ENCODE data around the gene ADAP1. TPM values are rescaled to one million over a fixed set of nuclear protein-coding genes. Genes with fewer than 3 reads are reported as not detected.

Gene ADAP1
- total RNA-seq, 4 donors from 2014 or later, result 44.8 to 106 (median 60.1) TPM

GRCh38 chr7:901388-902154 lies 52.9 kb downstream of the ADAP1 start:
- no peaks in the 10 kb centered on the region for H3K9me3 ChIP-seq
- TF ChIP-seq EP300 (IDR thresholded peaks at IDR 0.05) (no peak), POLR2AphosphoS5 (IDR thresholded peaks at IDR 0.05) (no peak)
- H3K4me3 ChIP-seq, result no peak overlapping the region
- no peaks in the 10 kb centered on the region for H3K27me3 ChIP-seq
- H3K36me3 ChIP-seq, result peaks cover 0 to 59% of the 10 kb centered on the region in 2 donors
- WGBS, 2 donors (ENCODE audit: low coverage in 1 of 2), result 0% methylated on average over 1 of the region's 24 CpGs; no CpG with 5 or more reads in 1 of the 2 donors
- peak overlapping the region in 3 of 4 donors; percentile 38 to 67 (median 54) for H3K27ac ChIP-seq
- H3K4me1 ChIP-seq, result peaks cover 0 to 35% (median 12%) of the 10 kb centered on the region in 3 donors
- ATAC-seq, result peak; percentile 74

- Histone ChIP-seq H3K27me3 (no peaks in the 10 kb centered on the region), H3K27ac (peak overlapping the region in 3 of 4 donors; percentile 38 to 67 (median 54)), H3K36me3 (peaks cover 0 to 64% of the 10 kb centered on the region in 2 donors), H3K9me3 (no peaks in the 10 kb centered on the region), H3K4me1 (peaks cover 0 to 35% (median 12%) of the 10 kb centered on the region in 3 donors), H3K4me3 (no peak overlapping the region)
- TF ChIP-seq POLR2A (IDR thresholded peaks at IDR 0.05), result no peak
- WGBS, 2 donors (ENCODE audit: low coverage in 1 of 2), result 80% methylated on average over 1 of the region's 8 CpGs; no CpG with 5 or more reads in 1 of the 2 donors
- ATAC-seq, result no peak
These were observed 53.5 kb downstream of the ADAP1 start for GRCh38 chr7:901041-901387.

DNA sequence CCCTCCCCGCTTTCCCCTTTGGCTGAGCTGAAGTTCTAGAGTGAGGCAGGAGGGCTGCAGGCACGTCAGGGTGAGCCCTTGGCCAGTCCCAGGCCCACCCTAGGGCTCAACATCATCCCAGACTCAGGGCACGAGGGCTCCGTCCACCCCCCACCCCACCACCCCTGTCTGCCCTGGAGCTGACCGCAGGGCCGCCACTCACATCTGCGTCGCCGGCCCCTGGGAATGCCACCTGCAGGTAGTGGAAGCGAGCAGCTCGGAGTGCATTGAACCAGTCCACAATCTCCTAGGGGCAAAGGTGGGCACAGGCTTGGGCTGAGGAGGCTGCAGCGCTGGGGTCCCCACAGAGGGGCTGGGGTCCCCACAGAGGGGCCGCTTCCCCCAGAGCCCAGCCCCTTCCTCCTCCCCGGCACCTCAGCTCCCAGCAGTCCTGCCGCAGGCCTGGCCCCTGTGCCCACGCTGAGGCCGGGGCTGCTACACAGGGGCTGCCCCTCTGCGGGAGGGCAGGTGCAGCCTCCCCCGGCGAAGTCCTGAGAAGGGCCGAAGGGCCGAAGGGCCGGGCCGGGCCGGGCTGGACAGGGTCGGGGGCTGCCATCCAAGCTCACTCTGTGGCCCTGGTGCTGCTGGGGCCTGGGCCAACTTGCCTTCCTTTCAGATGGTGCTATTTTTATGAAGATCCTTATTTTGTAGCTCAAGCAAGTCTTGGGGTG lies 54.0 kb downstream of the ADAP1 start:
- WGBS, 2 donors (ENCODE audit: low coverage in 1 of 2), result no CpG with 5 or more reads among the region's 26 CpGs
- Histone ChIP-seq H3K4me3 (no peak overlapping the region), H3K9me3 (no peaks in the 10 kb centered on the region), H3K27me3 (no peaks in the 10 kb centered on the region), H3K4me1 (peaks cover 0 to 35% (median 12%) of the 10 kb centered on the region in 3 donors), H3K36me3 (peaks cover 0 to 70% of the 10 kb centered on the region in 2 donors), H3K27ac (peak overlapping the region in 3 of 4 donors; percentile 38 to 67 (median 54))
- no peak for ATAC-seq
- TF ChIP-seq EP300 (IDR thresholded peaks at IDR 0.05) (no peak), POLR2AphosphoS5 (IDR thresholded peaks at IDR 0.05) (no peak), POLR2A (IDR thresholded peaks at IDR 0.05) (no peak)
- TF ChIP-seq, protein P1, sequence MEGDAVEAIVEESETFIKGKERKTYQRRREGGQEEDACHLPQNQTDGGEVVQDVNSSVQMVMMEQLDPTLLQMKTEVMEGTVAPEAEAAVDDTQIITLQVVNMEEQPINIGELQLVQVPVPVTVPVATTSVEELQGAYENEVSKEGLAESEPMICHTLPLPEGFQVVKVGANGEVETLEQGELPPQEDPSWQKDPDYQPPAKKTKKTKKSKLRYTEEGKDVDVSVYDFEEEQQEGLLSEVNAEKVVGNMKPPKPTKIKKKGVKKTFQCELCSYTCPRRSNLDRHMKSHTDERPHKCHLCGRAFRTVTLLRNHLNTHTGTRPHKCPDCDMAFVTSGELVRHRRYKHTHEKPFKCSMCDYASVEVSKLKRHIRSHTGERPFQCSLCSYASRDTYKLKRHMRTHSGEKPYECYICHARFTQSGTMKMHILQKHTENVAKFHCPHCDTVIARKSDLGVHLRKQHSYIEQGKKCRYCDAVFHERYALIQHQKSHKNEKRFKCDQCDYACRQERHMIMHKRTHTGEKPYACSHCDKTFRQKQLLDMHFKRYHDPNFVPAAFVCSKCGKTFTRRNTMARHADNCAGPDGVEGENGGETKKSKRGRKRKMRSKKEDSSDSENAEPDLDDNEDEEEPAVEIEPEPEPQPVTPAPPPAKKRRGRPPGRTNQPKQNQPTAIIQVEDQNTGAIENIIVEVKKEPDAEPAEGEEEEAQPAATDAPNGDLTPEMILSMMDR (IDR thresholded peaks at IDR 0.05), result no peak

- 97% methylated on average over 7 of the region's 16 CpGs; no CpG with 5 or more reads in 1 of the 2 donors for WGBS, 2 donors (ENCODE audit: low coverage in 1 of 2)
- no peak overlapping the region for H3K4me3 ChIP-seq
- no peak overlapping the region for H3K27ac ChIP-seq
- no peaks in the 10 kb centered on the region for H3K9me3 ChIP-seq
- TF ChIP-seq POLR2AphosphoS5 (IDR thresholded peaks at IDR 0.05) (no peak), POLR2A (IDR thresholded peaks at IDR 0.05) (no peak), EP300 (IDR thresholded peaks at IDR 0.05) (no peak)
- TF ChIP-seq, protein P1 (IDR thresholded peaks at IDR 0.05), result no peak
- H3K36me3 ChIP-seq, result peaks cover 0 to 75% of the 10 kb centered on the region in 2 donors
- ATAC-seq, result no peak
- H3K27me3 ChIP-seq, result no peaks in the 10 kb centered on the region
- H3K4me1 ChIP-seq, result peaks cover 0 to 35% (median 12%) of the 10 kb centered on the region in 3 donors
These were observed 54.7 kb downstream of the ADAP1 start for GRCh38 chr7:899806-900205.

DNA sequence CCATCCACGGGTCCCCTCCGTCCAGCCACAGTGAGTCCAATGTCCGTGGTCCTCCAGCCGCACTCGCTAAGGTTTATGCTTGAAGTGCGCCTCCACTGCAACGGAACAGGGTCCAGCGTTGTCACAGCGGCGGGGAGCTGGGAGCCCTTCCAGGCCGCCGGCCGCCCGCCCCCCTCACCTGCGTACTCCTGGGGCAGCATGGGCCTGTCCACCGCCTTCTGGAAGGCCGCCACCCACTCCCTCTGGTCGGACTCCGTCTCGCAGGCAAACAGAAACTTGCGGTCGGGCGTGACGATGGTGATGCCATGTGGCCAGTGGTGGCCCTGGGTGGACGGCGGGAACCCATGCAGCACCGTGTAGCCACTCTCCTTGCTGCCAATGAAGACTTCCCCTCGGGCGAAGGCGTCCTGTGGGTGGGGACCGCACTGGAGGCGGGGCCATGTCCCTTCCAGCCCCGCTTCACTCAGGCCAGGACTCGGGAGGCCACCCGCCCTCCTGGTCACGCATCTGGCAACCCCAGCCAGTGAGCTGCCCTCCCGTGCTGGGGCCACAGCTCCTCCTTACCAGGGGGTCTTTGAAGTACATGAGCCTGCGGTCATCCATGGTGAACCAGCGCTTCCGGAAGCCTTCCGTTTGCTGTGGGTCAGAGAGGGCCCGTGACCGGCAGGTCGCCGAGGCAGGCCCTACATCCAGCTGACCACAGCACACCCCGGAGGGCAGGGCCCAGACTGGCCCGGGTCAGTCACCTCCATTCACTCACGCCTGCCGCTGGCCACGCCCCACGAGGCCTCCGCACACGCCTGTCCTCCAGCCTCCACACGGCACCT lies 55.4 kb downstream of the ADAP1 start:
- no peak for ATAC-seq
- H3K36me3 ChIP-seq, result peaks cover 0 to 75% of the 10 kb centered on the region in 2 donors
- H3K27me3 ChIP-seq, result no peaks in the 10 kb centered on the region
- 73 to 94% methylated on average over 4 to 7 of the region's 54 CpGs for WGBS, 2 donors (ENCODE audit: low coverage in 1 of 2)
- TF ChIP-seq, protein P1 (IDR thresholded peaks at IDR 0.05), result no peak
- TF ChIP-seq POLR2AphosphoS5 (IDR thresholded peaks at IDR 0.05) (no peak), EP300 (IDR thresholded peaks at IDR 0.05) (no peak), POLR2A (IDR thresholded peaks at IDR 0.05) (no peak)
- H3K4me1 ChIP-seq, result peaks cover 0 to 28% (median 12%) of the 10 kb centered on the region in 3 donors
- no peaks in the 10 kb centered on the region for H3K9me3 ChIP-seq
- H3K4me3 ChIP-seq, result no peak overlapping the region
- no peak overlapping the region for H3K27ac ChIP-seq

Data from gastroesophageal sphincter (tissue), 4 donors.